NCI-H526 (cell line): Measurements from ENCODE around the gene H3-3A.
A peak's percentile ranks its signal among the peaks of the same experiment; 100 is the strongest.

Source experiments
- DNase-seq, 2 experiments: peaks; one replicate each; lab custom pipeline; 2025; lab: John Stamatoyannopoulos, UW

Gene H3-3A

DNA sequence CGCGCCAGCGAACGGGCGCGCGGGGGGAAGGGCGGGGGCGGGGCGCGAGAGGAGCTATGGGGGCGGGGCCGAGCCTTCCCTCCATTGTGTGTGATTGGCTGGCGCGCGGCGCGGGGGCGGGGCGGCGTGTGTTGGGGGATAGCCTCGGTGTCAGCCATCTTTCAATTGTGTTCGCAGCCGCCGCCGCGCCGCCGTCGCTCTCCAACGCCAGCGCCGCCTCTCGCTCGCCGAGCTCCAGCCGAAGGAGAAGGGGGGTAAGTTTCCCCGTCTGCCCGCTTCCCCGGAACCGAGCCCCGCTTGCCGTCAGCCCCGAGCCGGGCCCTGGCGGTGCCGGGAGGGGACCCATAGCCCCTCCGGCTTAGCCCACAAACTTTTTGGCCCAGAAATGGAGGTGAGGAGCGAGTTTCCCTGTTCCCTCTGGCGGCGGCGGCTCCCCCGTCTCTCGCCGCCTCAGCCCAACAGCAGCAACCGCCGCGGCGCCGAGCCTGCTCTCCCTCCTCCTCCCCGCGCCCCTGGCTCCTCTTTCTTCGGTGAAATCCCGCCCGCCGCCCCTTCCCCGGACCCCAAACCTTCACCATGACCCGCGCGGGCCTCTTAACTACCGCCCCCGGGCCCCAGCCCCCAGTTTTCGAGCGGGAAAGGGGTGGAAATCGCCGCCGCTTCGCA lies at the start of gene H3-3A:
Gene H3-3A (plus strand): TSS at position 159 of the 666 bp plus-strand sequence. CDS start 1,636 bp downstream, outside the sequence.
- DNase-seq: peak; percentile 63 to 94

DNA sequence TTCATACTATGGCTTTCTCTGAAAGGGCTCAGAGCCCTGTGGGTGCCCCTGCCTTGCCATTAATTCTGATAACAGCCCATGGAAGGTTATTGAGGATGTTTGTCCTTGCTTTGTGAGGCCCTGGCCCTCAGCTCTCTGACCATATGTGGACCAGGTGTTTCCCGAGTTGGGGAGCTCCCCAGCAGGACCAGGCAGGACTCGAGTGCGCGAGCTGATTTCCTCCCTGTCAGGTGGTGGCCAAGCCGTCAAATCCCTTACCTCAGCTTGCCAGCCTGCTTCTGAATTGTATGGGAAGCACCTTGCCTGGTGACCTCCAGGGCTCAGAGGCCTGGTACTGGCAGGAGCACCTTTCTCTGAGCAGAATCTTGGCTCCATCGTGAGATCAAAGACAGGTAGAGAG lies 45.4 kb upstream of the H3-3A start:
- no peak for DNase-seq

DNA sequence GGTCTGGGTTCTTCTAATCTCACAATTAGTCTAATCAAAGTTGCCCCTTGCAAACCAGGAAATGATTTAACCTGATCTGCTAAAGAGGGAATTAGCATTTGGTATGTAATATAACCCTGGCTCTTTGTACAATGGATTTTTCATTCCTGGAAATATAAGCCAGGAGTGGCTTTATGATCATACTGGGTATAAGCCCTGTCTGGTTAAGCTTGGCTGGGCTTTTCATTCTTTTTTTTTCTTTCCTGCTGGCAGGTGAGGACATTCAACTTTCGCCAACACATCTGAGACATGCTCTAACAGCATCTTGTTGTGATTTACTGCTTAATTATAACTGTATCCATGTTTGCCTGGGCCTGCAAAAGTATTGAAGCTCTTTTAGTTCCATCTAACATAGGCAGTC lies 42.9 kb upstream of the H3-3A start:
- DNase-seq: no peak

DNA sequence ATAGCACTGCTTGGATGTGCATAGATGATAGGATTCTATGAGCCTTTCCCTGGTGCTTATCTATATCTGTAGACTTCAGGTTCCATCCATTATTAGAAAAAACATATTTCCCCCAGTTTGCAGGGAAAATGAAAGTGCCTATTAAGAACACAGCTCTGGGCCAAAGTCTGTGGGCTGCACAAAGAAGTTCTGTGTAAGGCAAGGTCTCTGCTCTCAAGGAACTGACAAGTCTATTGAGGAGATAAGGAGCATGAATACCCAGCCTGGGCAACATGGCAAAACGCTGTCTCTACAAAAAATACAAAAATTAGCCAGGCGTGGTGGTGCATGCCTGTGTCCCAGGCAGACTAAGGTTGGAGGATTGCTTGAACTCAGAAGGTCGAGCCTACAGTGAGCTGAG lies 41.1 kb upstream of the H3-3A start:
- DNase-seq: no peak

DNA sequence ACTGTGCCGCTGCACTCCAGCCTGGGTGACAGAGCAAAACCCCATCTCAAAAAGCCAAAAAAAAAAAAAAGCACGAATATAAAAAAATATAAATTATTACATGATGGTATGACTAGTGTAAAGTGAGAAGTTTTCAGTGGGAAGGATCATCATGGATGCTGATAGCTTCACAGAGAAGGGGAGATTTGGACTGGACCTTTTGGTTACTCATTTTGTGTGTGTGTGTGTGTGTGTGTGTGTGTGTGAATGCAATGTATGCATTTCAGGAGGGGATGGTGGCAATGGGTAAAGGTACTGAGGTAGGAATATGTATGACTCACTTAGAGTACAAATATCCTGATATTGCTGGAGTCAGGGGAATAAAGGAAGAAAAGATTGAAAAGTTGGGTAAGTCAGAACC lies 40.7 kb upstream of the H3-3A start:
- no peak for DNase-seq

DNA sequence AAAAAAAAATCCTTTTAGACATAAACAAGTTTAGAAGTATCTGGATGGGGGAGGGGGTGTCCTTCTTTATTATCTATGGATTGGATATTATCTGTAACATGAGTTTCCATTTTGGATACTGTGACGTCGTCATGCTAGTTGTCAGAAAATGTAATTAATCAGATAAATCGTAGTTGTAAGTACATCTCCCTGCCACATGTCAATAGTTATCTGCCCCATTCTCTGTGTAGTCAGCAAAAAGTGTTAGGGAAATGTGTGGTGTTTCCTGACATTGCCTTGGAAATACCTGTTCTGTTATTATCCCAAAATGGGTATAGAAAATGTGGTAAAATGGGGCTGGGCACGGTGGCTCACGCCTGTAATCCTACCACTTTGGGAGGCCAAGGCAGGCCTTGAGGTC lies 38.8 kb upstream of the H3-3A start:
- no peak for DNase-seq

DNA sequence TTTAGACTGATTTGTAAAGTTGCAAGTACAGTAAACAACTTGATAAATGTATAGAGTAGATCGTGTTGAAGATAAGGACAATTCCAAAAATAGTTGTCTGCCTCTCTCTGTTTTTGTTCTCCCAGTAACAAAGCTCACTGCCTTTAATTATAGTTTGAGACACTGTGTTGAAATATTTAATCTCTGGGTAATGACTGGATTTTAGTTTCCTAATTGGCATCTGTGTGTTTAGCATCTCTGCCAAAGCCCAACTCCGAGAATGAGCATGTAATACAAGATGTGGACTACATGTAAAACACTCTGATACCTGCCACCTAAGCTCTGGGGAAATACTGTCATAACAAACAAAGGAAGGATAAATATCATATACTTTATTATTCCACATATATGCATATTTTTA lies 35.7 kb upstream of the H3-3A start:
- no peak for DNase-seq

DNA sequence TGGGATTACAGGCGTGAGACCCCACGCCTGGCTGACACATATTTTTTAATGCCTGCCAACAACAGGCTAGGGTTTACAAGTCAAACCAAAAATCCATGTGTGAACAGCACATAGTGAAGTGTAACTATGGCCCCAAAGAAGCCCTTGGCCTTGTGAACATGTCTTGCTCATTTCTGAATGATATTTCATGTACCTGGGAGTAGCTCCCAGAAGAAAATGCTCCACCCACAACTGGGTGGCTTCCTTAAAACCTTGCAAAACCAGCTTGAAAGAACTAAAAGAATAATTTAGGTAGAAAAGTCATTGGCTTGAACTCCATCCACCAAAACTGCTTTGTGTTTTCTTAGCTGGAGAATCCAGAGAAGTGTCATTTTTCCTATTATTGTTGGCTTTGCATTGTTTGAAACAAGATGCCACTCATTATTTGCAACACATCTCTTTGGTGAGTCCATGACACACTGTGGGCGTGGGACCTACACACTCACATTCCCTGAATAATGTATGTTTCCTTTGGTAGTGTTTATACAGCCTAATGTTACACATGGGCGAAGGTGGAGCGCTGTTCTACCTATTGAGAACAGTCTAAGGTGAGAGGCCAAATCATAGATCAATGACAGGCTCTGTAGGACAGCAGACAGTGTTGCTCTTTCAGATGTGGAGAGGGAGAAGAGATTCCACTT lies 34.8 kb upstream of the H3-3A start:
- no peak for DNase-seq

DNA sequence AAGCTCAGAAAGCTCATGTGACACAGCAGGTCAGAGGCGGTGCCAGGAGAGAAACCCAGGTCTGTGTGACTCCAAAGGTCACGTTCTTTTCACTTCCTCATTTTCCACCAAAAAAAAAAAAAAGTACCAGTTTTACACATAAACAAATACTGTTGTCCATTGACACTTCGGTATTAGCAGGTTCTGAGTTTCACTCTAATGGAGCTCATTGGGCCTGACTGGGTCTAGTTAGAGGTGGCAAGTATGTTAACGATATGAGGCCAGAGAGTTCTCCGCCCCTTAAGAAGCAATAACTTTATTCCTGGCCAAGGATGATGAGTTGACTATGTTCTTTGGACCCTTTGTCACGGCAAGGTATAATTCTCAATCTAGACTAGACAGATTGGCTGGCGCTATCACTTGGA lies 33.4 kb upstream of the H3-3A start:
- no peak for DNase-seq

DNA sequence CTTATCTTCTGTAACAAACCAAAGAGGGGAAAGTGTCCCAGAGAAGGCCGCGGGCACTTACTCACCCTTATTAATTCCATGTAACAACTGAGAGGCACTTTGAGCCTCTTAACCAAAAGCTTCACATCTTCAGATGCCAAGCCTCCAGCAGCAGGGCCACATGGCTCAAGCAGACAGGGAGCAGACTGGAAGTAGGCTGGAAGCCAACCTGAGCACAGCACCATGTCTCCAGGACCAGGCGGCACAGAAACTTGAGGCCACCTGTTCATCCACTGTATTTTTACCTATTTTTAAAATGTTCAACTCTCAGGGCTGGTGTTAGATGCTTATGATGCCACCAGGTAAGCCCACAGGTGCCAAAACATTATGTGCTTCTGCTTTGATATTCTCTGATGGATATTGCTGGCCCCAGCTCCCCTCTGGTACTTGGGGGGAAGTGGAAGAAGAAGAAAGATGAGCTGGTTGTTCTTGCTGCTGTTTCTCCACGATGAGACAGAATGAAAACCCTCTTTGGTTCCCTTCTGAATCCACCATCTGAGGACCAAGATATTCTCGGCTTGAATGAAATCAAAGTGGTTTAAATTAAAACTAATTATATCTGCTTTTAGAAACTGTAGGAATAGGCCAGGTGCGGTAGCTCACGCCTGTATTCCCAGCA lies 32.8 kb upstream of the H3-3A start:
- DNase-seq: no peak

DNA sequence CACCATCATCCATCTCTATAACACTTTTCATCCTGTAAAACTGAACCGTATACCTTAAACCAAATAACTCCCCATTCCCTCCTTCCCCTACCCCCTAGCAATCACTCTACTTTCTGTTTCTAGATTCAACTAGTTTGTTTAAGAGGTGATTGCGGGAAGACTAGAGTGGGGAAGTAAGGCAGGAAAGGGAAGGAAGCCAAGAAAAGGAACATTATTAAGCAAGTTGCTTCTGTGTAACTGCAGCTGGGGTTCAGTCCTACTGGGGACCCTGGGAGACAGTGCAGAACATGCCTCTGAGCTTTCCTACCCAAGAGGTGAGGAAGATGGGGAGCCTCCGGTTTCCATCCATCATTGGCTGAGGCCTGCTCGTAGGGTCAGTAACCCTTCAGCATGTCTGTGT lies 28.9 kb upstream of the H3-3A start:
- DNase-seq: no peak

DNA sequence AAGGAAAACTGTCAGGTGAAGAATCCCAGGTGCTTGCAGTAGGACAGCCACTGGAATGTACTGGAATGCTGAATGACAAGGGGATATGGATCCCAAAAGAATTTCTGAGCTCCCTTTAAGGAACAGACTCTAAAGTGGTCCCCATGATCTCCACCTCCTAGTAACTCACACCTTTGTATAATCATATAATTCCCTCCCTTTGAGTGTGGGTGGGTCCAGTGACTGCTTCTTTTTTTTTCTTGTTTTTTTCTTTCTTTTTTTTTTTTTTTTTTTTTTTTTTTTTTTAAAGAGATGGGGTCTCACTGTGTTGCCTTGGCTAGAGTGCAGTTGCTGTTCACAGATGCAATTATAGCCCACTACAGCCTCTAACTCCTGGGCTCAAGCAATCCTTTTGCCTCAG lies 28.5 kb upstream of the H3-3A start:
- no peak for DNase-seq

DNA sequence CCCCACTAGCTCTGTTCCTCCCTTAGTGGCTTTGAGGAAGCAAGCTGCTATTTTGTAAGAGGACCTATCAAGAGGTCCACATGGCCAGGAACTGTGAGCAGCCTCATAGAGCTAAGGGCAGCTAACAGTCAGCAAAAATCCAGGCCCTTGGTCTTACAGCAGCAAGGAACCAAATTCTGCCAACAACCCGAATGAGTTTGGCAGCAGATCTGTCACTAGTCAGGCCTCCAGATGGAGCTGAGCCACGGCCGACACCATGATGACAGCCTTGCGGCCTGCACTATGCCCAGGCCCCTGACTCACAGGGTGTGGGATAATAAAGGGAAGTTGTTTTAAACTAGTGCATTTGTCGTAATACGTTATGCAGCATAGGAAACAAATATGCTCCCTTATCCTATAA lies 28.0 kb upstream of the H3-3A start:
- DNase-seq: no peak

DNA sequence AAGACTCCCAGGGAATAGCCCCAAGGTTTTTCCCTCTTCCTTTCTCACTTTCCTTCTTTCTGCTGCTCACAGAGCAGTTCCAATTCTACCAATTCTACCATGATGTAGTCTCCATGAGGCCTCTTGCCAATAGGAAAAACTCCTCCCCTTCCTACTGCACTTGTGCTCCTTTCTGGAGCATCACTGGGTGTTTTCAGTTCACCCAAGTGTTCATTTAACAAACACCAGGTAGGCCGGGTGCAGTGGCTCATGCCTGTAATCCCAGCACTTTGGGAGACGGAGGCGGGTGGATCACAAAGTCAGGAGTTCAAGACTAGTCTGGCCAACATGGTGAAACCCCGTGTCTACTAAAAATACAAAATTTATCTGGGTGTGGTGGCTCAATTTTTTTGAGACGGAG lies 26.6 kb upstream of the H3-3A start:
- DNase-seq: no peak

DNA sequence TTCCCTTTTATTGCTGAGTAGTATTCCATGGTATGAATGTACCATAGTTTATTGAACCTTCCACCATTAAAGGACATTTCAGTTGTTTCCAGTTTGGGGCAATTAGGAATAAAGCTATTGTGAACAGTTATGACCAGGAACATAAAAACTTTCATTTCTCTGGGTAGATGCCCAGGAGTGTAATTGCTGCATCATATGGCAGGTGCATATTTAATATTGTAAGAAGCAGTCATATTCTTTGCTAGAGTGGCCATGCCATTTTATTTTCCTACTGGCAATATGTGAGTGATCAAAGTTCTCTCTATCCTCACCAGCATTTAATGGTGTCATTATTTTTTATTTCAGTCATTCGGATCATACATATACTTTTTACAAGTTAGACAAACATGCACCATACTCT lies 23.9 kb upstream of the H3-3A start:
- no peak for DNase-seq

DNA sequence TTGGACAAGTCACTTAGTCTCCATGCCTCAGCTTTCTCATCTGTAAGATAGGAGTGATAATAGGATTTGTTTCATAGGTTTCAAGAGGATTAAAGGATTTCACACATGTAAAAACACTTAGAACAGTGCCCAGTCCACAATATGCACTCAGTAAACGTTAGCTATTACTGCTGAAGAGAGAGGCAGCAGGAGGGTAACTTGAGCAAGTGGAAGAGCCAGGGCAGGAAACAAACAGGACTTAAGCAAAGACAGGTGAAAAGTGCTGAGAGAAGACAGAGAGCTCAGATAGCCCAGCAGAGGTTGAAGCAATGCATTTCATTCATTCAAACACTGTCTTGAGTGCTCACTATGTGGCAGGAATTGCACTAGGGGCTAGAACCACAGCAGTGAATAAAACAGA lies 21.1 kb upstream of the H3-3A start:
- DNase-seq: no peak

DNA sequence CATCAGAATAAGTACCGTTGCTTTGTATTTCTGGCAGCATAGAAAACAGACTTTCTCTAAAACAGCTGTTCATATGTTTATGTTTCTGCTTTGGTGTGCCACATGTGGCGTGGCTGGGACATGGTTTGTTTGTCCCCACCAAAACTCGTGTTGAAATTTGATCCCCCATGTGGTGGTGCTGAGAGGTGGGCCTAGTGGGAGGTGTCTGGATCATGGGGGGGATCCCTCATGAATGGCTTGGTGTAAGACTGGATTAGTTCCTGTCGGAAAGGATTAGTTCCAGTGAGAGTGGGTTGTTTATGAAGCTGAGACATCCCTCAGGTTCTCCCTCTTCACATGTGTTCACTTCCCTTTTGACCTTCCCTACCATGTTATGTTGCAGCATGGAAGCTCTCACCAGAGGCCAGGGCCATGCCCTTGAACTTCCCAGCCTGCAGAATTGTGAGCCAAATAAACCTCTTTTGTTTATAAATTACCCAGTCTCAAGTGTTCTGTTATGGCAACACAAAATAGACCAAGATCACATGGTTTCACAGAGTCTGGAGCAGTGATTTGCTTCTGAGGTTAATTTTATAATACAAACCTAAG lies 17.9 kb upstream of the H3-3A start:
- DNase-seq: no peak

DNA sequence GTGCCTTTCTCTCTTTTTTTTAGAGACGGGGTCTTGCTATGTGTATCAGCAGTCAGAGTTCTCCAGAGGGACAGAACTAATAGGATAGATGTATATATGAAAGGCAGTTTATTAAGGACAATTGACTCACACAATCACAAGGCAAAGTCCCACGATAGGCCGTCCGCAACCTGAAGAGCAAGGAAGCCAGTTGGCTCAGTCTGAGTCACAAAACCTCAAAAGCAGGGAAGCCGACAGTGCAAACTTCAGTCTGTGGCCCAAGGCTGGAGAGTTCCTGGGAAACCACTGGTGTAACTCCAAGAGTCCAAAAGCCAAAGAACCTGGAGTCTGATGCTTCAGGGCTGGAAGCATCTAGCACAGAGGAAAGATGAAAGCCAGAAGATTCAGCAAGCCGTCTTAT lies 16.3 kb upstream of the H3-3A start:
- DNase-seq: no peak

DNA sequence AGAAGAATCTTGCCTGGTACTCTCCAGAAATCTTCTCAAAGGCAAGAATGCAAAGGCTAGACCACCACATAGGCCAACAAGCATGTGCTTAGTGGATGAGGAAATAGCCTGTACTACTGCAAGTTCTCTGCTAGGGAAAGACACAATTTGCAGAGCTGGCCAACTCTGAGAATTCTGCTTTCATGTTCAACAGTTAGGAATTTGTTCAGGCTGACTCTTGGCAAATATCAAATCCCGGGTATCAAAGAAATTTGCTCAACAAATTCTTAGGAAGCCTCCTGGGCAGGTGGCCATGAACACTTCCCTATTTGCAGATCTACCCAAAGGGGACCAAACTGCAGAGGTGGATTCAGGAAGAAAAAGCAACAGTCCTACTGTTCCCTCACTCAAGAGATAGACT lies 15.0 kb upstream of the H3-3A start:
- no peak for DNase-seq

DNA sequence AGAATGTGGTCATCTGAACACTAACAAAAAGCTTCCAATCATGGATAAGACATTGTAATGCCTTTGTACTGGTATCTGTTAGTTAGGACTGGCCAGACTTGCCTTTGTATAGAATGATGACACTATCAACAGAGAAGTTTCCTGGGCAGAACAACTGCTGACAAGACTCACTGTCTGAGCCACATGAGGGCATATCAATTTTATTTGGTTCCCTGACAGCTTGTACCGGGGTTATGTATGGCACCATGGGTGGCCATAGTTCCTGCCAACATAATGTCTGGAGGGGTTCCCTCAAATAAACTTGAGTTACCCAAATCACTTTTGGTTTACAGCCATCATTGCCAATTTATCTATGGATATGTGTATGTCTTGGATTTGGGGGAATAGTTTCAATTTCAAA lies 13.6 kb upstream of the H3-3A start:
- DNase-seq: no peak

DNA sequence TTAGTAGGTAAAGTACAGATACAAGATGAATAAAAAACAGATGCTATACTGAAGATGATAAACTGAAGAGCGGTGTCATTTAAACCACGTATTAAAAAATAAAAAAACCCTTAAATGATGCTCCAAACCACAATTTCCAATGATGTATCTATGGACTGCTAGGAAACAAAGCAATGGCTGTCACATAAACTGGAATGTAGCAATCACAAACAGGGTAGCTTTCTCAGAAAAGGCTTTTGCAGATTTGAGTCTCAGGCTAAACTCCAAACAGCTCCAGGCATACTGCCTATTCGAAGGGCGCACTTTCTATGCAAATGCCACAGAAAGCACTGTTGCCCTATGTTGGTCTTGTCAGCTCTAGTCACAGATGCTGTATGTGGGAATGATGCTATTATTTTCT lies 12.4 kb upstream of the H3-3A start:
- no peak for DNase-seq

DNA sequence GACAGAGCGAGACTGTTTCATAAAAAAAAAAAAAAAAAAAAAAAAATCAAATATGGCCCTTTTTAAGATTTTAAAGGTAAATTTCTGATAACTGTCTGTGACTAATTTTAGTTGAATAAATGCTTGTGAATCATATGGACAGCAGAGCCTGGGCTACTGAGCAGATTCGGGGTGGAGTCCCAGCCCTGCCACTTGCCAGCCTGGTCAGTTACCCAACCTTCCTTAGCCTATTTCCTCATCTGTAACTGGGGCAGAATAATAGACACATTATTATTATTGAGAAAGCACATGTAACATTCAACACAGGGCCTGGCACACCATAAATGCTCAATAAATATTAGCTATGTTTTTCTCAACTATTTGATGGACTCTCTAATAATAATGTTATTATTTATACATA lies 11.2 kb upstream of the H3-3A start:
- DNase-seq: no peak

DNA sequence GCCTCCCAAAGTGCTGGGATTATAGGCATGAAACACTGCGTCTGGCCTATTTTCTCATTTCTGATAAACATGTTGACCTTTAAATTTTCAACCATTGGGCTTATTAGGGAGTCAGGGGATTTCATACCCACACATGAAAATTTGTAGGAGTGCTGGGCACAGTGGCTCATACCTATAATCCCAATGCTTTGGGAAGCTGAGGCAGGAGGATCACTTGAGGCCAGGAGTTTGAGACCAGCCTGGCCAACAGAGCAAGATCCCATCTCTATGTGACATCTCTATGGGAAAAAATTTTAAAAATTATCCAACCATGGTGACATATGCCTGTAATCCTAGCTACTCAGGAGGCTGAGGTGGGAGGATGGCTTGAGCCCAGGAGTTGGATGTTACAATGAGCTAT lies 10.5 kb upstream of the H3-3A start:
- no peak for DNase-seq
